Colonic mucosa (tissue), 4 donors: ENCODE data around the gene PROB1. TPM values are rescaled to one million over a fixed set of nuclear protein-coding genes. Genes with fewer than 3 reads are reported as not detected.

Experiments
- DNase-seq: peaks from one replicate; pipeline ENCODE4 v3.0.0-alpha.2; 2020
- H3K27ac ChIP-seq: fragments of 200-600 bp; one replicate; pipeline ENCODE4 v1.8.0; 2021
- H3K27me3 ChIP-seq: fragments of 200-600 bp; one replicate; pipeline ENCODE4 v1.8.0; 2021
- H3K36me3 ChIP-seq: fragments of 200-600 bp; one replicate; pipeline ENCODE4 v1.8.0; 2021
- H3K4me1 ChIP-seq: fragments of 200-600 bp; one replicate; pipeline ENCODE4 v1.8.0; 2021; ENCODE audit warnings: mild to moderate bottlenecking
- H3K4me3 ChIP-seq: fragments of 200-600 bp; one replicate; pipeline ENCODE4 v1.8.0; 2021
- H3K9ac ChIP-seq, 2 donors: one replicate each; pipeline ENCODE4 v1.7.0; 2013; ENCODE audit warnings: control low read depth in 2 of 2, low read depth in 2 of 2, low read length in 2 of 2
- H3K9me3 ChIP-seq: fragments of 200-600 bp; one replicate; pipeline ENCODE4 v1.8.0; 2021
- CTCF ChIP-seq: fragments of 200-600 bp; IDR thresholded peaks from one replicate; pipeline ENCODE4 v1.8.0; 2022; ENCODE audit warnings: antibody characterized with exemption, mild to moderate bottlenecking
- intact Hi-C: fragments of 100-400 bp; cut with DNase I; formaldehyde crosslinking; loops from one replicate; pipeline ENCODE4 v1.14.1; 2022
- total RNA-seq, 2 donors: library from RNA; stranded (reverse); fragmentation: NEBNext Ultra II Directional in 1 of 2; extraction: Animal tissue kit (Norgen Biotek cat#: 25700) in 1 of 2; gene quantifications; one replicate each; pipeline ENCODE4 v1.2.1, GENCODE V29; 2021
- donor health status: healthy.
- donor health status: DM: no; HTN: no; CAD: no.
- donor health status: DM: no; HTN: no; CAD: no.

Gene PROB1
- total RNA-seq, 2 donors from 2014 or later = 0.48 to 0.96 TPM

- DNase-seq = no peak
- H3K4me1 ChIP-seq = peaks cover 10% of the 10 kb centered on the region
- no peak overlapping the region for H3K27ac ChIP-seq
- H3K9ac ChIP-seq = peak overlapping the region in 1 of 2 donors; percentile 100
- H3K9me3 ChIP-seq = no peaks in the 10 kb centered on the region
- intact Hi-C loops = loop anchor here (5.0 kb wide), 2 partner anchors 46 to 49 kb away; no protein-coding TSS in a partner anchor
- no peaks in the 10 kb centered on the region for H3K27me3 ChIP-seq
- H3K36me3 ChIP-seq = no peaks in the 10 kb centered on the region
- peak overlapping the region; percentile 57 for H3K4me3 ChIP-seq
- no peak for TF ChIP-seq CTCF
These were observed 51.4 kb downstream of the PROB1 start for GRCh38 chr5:139343476-139343875.

GRCh38 chr5:139342423-139342723 lies 52.5 kb downstream of the PROB1 start:
- intact Hi-C loops = loop anchor here (5.0 kb wide), 2 partner anchors 45 to 50 kb away; no protein-coding TSS in a partner anchor
- H3K4me1 ChIP-seq = peaks cover 10% of the 10 kb centered on the region
- H3K4me3 ChIP-seq = peak overlapping the region; percentile 57
- TF ChIP-seq CTCF = no peak
- H3K27ac ChIP-seq = peak overlapping the region; percentile 84
- DNase-seq = no peak
- no peaks in the 10 kb centered on the region for H3K36me3 ChIP-seq
- peak overlapping the region; percentile 94 to 100 for H3K9ac ChIP-seq
- H3K27me3 ChIP-seq = no peaks in the 10 kb centered on the region
- H3K9me3 ChIP-seq = no peaks in the 10 kb centered on the region

GRCh38 chr5:139341689-139342422 lies 53.0 kb downstream of the PROB1 start, which contains the start of gene PAIP2:
TSS of gene PAIP2 (plus strand) at chr5:139341854. CDS start at chr5:139363785, 21,931 bp downstream.
- peak; percentile 99 for DNase-seq
- no peaks in the 10 kb centered on the region for H3K36me3 ChIP-seq
- H3K4me3 ChIP-seq = peak within 1 kb of the TSS; percentile 57
- H3K9me3 ChIP-seq = no peaks in the 10 kb centered on the region
- TF ChIP-seq CTCF = peak; percentile 60
- H3K9ac ChIP-seq = peak within 1 kb of the TSS; percentile 94 to 100
- no peaks in the 10 kb centered on the region for H3K27me3 ChIP-seq
- H3K4me1 ChIP-seq = peaks cover 10% of the 10 kb centered on the region
- H3K27ac ChIP-seq = peak within 1 kb of the TSS; percentile 84
- intact Hi-C loops = loop anchor here (5.0 kb wide), 2 partner anchors 45 to 50 kb away; no protein-coding TSS in a partner anchor

- no peaks in the 10 kb centered on the region for H3K9me3 ChIP-seq
- H3K4me3 ChIP-seq = peak overlapping the region; percentile 57
- H3K4me1 ChIP-seq = peaks cover 10% of the 10 kb centered on the region
- H3K27me3 ChIP-seq = no peaks in the 10 kb centered on the region
- no peaks in the 10 kb centered on the region for H3K36me3 ChIP-seq
- H3K27ac ChIP-seq = peak overlapping the region; percentile 84
- no peak for DNase-seq
- intact Hi-C loops = loop anchor here (5.0 kb wide), 2 partner anchors 44 to 51 kb away; no protein-coding TSS in a partner anchor
- TF ChIP-seq CTCF = no peak
- peak overlapping the region in 1 of 2 donors; percentile 100 for H3K9ac ChIP-seq
These were observed 53.7 kb downstream of the PROB1 start for GRCh38 chr5:139341187-139341688.

Other genes starting within 250 kb of the PROB1 start
- gene SIL1, start 196.7 kb downstream of the PROB1 start, total RNA-seq = 10 to 100 TPM; 31.6 to 64.4 TPM
- 100 to 1,000 TPM; 105 to 128 TPM for gene MATR3, start 101.4 kb downstream of the PROB1 start, total RNA-seq
- gene PAIP2, start 53.2 kb downstream of the PROB1 start, total RNA-seq = 10 to 100 TPM; 39.4 to 49.7 TPM
- 1 to 10 TPM; 5.0 to 7.0 TPM for gene SLC23A1, start 11.8 kb downstream of the PROB1 start, total RNA-seq
- gene MZB1, start 5.2 kb downstream of the PROB1 start, total RNA-seq = 10 to 100 TPM; 10.6 to 13.2 TPM
- 1 to 10 TPM; 2.9 to 3.9 TPM for gene SPATA24, start 9.0 kb upstream of the PROB1 start, total RNA-seq
- gene DNAJC18, start 44.4 kb upstream of the PROB1 start, total RNA-seq = 1 to 10 TPM; 3.6 to 5.7 TPM
- 1 to 10 TPM; 2.2 to 7.4 TPM for gene ECSCR, start 67.6 kb upstream of the PROB1 start, total RNA-seq
- gene SMIM33, start 75.9 kb upstream of the PROB1 start, total RNA-seq = 1 to 10 TPM; 3.4 to 5.9 TPM
- gene STING1, start 87.7 kb upstream of the PROB1 start, total RNA-seq = 10 to 100 TPM; 49.0 to 49.2 TPM
- 100 to 1,000 TPM; 146 to 155 TPM for gene UBE2D2, start 166.2 kb upstream of the PROB1 start, total RNA-seq